HG03060 (cell line): ENCODE results near the gene RAB3C.
A peak's percentile ranks its signal among the peaks of the same experiment; 100 is the strongest.

ENCODE experiments used
- ATAC-seq: cut with Tn5 transposase; IDR thresholded peaks from one replicate; pipeline ENCODE4 v1.9.1; 2021; ENCODE audit warnings: low read depth, moderate number of reproducible peaks; ENCODE audit not compliant: unreplicated experiment

The RAB3C gene

DNA sequence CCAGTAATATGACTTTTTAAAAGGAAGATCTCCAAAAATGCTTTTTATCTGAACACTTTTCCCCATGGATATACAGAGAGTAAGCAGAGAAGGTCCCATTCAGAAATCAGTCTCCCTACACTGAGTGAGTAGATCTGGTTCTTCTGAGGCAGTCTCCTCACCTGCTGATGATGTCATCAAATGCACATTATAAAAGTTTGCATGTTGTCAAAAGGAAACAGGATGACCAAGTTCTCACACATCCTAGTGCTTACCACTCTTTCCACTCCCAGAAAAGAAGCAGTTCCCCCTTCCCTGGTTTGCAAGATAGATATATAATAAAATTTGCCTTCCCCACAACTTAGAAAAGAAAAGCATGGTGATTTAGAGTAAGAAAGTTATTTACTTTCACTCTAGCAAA, 180.5 kb downstream of the RAB3C start:
- no peak for ATAC-seq

DNA sequence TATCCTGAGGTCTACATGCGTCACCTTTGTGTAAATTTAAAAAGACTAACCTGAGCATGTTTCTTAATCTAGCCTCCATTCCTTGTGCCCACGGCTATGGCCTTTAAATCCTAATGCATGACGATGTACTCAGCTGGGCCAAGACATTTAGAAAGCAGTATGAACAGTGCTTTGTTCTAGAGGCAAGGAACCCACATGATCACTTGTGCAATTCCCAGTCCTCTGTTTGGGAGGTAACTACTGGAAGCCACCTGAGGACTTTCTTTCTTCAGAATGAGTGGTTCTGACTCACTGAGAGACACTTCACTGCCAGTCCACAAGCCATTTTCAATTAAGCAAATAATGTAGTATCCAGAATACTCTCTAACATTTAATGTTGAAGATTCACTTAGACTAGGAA, 181.3 kb downstream of the RAB3C start:
- ATAC-seq: no peak

DNA sequence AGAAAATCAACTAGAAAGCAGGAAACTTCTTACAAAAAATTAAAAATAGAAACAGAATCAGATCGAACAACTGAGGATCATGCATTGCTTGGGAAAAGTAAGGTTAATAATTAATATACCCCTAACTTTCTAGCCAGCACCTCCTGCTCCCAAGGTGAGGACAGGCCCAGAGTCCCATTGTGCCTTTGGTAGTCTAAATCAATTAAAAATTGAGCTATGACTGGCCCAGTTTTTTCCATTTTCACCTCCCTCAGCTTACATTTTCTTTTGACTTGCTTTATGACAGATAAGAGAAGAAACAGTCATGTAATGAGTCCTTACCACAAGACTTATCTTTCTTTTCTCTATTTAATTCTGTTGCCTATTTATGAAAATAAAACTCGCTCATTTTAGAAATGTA, 182.2 kb downstream of the RAB3C start:
- ATAC-seq: no peak

DNA sequence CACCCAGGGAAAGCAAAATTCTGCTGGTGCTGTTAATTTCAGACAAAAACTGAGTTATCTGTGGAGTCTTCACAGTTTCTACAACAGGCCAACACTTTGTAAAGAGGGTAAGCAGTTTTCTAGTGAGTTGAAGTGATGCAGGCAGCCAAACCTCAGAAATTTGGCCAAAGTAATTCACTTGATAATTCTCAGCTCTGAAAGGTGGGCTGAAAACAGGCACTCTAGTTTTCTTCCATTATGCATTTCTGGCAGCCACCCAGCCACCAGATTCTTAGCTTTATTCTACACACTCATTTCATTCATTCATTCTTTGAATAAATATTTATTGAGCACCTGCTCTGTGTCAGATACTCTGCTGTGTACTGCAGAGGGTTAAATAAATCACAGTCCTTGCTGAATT, 184.2 kb downstream of the RAB3C start:
- no peak for ATAC-seq

DNA sequence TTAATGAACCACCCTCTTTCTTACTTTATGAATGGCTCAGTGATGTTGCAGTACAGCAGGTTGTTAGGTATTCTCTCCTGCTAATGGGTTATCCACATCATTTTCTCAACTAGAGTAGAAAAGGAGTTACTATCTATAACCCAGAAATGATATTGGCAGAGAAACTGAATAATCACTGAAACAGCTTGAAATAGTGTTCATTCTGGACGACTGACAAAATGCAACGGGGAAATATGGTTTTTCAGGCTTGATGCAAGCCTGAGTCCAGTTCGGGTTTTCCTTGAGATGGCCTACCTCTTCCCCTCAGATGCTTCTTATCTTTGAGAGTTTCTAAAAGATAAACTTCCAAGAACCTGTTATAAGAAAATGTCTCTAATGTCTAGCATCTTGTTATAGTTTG, 187.3 kb downstream of the RAB3C start:
- no peak for ATAC-seq

DNA sequence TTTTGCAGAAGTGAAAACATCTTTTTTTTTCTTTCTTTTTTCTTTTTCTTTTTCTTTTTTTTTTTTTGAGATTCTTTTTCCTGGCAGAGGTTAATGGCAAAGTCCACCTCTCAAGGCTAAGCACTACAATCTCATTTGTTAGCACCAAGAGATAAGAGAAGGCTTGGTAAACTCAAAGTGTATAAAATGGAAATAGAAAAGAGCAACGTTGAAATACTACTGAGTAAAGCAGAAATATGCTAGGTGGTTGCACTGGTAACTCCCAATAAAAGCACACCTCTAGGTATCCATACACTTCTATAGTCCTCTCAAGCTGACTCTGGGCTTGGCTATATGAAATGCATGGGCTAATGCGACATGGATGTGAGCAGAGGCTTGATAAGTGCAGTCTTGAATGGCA, 188.9 kb downstream of the RAB3C start:
- no peak for ATAC-seq

DNA sequence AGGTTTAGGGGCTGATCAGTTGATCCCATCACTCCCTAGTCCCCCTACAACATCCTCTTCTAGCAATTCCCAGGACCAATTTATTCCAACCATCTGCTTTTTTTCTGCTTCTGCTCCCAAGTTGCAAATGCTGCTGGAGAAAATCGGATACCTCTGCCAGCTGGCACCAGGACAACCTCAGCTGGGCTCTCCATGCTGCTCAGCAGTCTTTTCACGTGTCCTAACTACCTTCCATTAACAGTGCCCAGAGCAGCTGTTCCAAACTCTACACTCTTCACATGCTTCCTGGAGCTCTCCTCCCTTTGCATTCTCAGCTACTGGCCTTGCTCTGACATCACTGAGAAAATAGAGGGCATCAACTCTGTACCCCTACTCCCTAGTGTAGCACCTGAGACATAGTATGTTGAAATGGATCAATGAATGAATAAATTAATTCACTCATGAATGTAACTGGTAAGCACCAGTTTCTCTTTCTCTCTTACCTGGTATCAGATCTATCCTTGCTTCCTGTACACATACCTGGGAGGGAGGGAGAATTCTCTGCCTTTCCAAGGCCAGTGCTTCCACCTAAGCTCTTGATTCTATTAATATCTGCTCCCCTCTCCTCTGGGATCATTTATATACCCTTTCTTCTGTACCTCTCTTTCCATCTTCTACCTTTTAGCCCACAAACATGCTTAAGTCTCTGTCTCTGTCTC, 191.0 kb downstream of the RAB3C start:
- ATAC-seq: no peak

DNA sequence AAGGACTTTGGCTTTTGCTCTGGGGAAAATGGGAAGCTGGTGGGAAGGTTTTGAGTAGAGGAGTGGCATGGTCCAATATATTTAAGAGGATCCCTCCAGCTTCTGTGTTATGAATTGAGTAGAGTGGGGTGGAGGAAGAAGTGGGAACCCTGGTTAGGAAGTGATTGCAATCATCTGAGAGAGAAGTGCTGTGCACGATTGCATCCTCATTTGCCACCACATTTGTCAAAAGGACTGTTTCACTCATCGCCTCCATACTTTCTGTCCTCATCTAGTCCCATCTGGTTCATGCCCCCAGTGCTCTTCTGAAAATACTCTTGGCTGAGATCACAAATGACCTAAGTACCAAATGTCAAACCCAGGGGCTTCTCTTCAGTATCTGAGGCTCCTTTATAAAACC, 192.1 kb downstream of the RAB3C start:
- no peak for ATAC-seq

DNA sequence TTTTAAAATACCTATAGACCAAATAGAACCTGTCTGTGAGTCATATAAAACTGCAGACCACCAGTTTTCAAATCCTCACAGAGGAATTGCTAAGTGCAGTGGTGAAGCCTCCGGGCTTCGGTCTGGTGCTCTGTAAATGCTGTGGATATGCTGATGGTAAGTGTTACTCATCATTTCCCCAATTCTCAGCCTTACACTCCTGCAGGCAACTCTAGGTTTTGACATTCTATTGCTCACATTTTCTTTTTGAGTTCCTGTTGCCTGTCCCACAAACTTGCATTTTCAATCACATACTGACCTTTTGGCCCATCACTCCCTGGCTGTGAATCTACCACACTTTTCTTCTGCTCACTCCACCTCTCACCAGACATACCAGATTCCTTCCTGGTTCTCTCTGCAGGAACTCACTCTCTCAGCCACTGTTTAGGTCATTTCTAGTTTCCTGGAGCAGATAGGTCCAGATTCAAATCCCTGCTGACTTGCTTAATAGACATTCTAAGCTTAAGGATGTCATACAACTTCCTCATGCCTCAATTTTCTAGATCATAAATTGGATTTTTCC, 192.9 kb downstream of the RAB3C start:
- peak; percentile 78 for ATAC-seq

DNA sequence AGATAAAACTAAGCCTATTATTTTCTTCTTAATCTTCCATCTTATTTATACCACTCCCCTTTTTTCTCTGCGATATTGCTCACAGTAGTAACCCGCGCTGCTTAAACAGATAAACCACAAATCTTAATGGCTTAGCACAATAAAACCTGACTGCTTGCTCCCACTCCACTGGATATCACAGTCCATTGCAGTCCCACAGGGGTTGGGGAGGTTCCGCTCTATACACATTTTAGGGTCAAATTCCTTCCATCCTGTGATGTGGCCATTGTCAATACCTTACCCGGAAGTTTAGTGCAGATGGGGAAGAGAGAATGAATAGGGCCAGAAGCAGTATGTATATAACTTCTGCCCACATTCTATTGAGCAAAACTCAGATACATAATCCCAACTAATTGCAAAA, 193.7 kb downstream of the RAB3C start:
- no peak for ATAC-seq

DNA sequence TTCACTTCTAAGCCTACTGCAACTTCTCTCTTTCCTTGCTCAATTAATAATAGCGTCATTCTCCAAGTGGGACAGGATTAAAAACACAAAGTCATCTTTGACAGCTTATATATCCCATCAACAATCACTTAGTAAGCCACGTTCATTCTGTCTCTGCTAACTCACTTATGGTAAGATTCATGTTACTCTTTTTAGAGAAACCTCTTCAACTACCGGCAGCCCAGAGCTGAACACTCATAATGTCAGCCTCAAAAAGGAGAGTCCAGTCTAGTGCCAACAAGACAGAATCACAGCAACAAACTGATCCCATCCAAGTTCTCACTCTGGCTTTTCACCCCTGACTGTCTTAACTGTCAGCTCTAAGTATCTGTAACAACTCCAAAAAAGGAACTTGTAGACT, 196.0 kb downstream of the RAB3C start:
- ATAC-seq: no peak

DNA sequence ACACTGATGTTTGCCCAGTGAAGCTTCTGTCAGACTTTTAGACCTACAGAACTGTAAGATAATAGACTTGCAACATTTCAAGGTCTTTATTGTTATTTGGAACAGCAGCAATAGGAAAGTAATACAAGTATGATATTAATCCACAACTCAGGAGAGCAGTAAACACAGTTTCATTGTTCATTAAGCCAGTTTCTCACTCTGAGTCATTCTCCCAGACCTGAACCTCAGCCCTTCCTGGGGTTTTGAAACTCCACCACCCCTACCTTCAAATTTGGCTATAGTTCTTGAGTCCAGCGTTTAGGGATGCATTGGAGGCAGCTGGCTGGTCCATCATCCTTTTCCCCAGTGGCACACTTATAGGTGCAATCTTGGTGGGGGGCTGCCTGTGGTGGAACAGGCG, 203.2 kb downstream of the RAB3C start:
- no peak for ATAC-seq

DNA sequence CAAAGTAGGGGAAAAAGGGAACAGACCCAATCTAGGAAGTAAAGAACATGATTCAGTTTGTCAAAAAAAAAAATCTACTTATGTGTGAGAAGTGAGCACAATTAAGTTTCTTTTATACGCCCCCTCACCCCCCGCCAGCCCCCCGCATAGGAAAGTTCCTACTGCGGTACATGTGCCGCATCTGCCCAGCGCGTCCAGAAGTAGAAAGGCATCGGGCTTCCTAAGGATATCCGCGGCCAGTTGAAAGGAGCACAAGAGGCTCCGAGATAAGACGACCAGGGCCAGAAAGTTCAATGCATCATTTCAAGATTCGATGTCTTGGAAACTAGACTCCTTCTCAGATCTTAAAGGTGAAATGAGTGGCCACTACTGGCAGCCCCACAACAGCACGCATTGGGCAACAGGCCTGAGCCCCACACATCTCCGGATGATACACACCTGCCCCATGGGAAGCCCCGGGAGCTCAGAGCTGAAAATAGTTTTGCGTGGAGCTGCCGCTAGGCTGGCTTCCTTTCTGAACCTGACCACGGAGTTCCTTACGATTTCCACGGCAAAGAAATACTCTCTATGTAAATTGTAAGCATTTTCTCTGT, 203.9 kb downstream of the RAB3C start:
- ATAC-seq: no peak

DNA sequence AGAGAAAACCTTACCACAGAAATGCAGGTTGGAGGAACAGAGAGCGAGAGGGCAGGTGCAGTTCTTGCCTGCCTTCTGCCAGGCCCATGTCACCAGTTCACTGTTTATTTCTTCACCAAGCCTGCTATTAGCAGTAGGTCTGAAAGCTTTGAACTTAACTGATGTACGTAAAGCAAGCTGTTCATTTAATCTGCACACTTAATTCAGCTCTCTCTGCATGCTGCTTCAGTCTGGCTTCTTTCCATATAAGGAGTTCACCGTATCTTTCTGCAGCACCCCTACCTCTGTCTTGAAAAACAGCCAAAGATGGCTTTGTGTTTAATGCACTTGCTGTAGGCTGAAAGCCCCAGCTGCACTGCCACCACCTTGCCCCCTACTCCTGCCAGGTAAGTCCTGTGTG, 205.1 kb downstream of the RAB3C start:
- ATAC-seq: no peak

DNA sequence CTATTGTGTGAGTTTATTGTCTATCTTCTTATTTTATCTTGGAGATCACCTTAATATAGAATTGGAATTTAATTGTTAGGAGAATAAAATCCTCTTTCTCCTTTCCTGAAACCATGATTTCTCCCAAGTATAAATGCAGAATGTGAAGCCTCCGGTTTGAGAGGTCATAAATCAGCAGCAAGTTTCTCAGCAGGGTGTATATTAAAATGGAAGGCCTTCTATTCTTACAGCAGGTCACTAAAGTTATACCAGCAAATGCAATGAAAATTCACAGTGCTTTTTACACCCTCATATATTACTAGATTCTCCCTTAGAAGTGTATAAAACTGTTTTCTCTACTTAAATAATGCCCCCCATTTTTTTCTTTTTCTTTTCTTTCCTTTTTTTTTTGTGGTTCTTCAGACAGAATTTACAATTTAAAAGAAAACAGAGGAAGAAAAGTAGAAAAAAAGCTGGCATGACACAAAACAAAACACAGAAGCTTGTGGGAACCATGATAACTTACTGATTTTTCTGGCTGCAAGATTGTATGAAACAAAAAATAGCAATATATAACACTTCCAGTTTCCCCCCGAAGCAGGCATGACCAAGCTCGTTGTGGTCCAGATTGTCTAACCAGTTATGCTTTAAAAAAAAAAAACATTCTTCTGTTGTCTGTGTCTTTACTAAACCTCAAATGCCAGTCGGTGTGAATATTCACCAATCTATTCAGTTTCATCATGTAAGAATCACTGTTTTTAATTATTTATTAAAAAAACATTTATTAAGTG, 211.2 kb downstream of the RAB3C start:
- no peak for ATAC-seq

DNA sequence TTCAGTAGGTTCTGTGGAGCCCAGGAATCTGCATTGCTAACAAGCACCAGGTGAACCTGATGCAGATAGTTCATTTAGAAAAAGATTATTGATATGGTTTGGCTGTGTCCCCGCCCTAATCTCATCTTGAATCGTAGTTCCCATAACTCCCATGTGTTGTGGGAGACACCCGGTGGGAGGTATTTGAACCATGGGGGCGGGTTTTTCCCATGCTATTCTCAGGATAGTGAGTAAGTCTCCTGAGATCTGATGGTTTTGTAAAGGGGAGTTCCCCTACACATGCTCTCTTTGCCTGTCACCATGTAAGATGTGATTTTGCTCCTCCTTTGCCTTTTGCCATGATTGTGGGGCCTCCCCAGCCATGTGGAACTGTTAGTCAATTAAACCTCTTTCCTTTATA, 212.0 kb downstream of the RAB3C start:
- ATAC-seq: no peak

DNA sequence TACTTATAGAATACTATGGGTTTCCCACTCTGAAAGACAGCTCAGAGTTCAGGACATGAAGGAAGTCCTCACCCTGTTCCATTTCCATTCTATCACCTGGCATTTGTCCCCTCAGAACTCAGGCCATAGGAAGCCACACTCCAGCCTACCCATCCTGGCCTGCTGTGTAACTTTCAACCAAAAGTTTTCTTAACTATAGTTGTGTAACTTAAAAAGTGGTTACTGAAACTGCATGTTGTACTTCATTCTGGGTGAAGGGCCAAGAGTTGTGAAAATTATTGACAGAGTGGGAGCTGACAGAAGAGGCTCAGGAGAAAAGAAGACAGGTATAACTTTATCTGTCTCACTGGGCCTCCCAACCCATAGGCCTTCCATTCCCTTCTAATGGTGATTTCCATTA, 212.5 kb downstream of the RAB3C start:
- ATAC-seq: no peak

DNA sequence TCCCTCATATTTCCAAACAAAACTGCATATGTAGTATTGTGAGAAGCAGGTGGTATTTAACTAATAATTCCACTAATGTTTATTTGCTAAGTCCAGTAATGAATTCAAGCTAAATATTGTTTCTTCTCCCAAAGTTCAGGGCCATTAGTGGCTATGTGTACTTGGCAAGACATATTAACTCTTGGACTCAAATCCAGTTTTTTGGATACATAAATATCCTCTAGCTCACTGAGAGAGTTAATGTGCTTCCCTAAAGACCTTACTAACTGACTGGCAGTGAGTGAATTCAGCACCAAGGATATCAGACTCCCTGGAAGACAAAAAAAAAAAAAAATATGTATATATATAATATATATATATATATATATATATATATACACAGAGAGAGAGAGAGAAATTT, 214.1 kb downstream of the RAB3C start:
- no peak for ATAC-seq

DNA sequence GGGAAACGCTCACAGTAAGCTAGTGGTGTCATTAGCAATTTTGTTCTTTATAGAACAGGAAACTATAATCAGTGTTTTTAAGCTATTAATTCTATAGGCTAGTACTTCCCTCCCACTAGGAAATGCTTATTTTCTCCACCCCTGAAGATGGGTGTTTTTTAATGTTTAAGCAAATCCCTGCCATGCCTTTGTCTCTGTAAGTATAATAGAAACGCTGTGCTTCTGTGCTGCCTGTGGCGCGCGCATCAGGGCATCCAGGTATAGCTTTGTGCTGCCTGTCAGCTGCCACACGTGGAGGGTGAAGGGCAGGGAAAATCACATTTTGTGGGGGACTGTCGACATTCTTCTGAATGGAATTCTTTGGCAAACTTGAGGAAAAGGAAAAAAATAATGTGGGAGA, 217.5 kb downstream of the RAB3C start:
- no peak for ATAC-seq

DNA sequence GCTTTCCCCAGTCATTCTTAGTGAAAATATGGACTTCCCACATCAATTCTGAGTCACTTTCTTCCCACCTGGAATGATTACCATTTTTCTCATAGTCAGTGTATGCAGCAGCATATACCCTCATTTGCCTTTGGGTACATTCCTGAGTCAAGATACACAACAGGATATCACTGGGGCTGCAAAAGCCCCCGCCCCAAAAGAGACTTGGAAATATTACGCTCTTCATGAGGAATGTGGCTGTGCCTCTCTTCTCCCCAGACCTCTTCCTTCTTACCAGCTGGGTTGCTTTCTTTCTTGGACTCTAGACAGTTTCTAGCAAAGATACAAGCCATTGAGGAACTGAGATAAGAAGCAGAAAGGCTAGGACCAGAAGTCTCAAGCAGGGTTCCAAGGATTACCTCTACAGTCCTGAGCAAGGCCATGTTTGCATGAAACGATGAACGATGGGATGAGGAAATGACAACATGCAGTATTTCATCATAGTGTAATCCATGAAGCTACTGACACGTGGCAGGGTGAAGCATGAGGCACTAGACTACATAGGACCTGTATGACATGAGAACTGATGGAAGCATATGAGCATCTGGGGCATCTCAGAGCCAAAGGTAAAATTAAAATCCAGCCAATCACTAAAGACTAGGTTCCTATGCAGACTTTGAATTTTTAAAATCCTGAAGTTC, 218.1 kb downstream of the RAB3C start:
- ATAC-seq: no peak

DNA sequence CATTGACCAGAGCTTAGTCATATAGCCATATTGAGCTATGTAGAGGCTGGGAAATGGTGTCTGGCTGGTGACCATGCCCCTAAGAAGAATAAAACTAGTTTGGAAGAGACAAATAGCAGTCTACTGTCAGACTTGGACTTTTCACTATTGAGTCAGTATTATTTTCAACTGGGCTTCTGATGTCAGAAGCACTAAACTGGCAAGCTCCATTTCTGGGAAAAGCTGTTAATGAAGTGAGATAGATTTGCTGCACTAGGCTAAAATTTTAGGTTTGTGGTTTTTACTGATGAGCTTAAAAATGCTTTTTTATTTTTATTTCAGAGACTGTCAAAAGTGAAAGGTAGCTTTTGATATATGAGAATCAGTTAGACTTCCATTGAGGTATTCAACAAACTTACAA, 220.2 kb downstream of the RAB3C start:
- ATAC-seq: no peak
